HuH-7.5 (cell line): Measurements from ENCODE around the gene IAH1.
"Not testable (repeated sequence)": the region's sequence is repeated elsewhere in the genome, so short reads cannot be mapped to it uniquely, and the experiment has no call there.

Source experiments
- DNase-seq: peaks from one replicate; pipeline ENCODE4 v3.0.0; 2011; ENCODE audit warnings: low spot score

The IAH1 gene

GRCh38 chr2:9473308-9473984, 905 bp upstream of the IAH1 start:
- peak; percentile 49 for DNase-seq

- DNase-seq: no peak
Measured at GRCh38 chr2:9473985-9474360, 378 bp upstream of the IAH1 start.

GRCh38 chr2:9477914-9478313, 3.6 kb downstream of the IAH1 start:
- DNase-seq: no peak

GRCh38 chr2:9478526-9478925, 4.2 kb downstream of the IAH1 start:
- no peak for DNase-seq

GRCh38 chr2:9480157-9480556, 5.8 kb downstream of the IAH1 start:
- DNase-seq: no peak

GRCh38 chr2:9483107-9483506, 8.8 kb downstream of the IAH1 start:
- no peak for DNase-seq

- DNase-seq: no peak
Measured at GRCh38 chr2:9484533-9484932, 10.2 kb downstream of the IAH1 start.

- DNase-seq: no peak
Measured at GRCh38 chr2:9488583-9489547, 14.5 kb downstream of the IAH1 start.

- DNase-seq: peak; percentile 35
Measured at GRCh38 chr2:9490789-9491188, 16.4 kb downstream of the IAH1 start.

- no peak for DNase-seq
Measured at GRCh38 chr2:9492927-9493326, 18.6 kb downstream of the IAH1 start.

- no peak for DNase-seq
Measured at GRCh38 chr2:9493478-9493877, 19.1 kb downstream of the IAH1 start.

GRCh38 chr2:9494081-9494480, 19.7 kb downstream of the IAH1 start:
- DNase-seq: no peak

- no peak for DNase-seq
Measured at GRCh38 chr2:9497017-9497416, 22.7 kb downstream of the IAH1 start.

GRCh38 chr2:9498210-9498609, 23.9 kb downstream of the IAH1 start:
- DNase-seq: no peak

GRCh38 chr2:9508931-9509330, 34.6 kb downstream of the IAH1 start:
- DNase-seq: no peak

- DNase-seq: not testable (repeated sequence)
Measured at GRCh38 chr2:9513946-9514345, 39.6 kb downstream of the IAH1 start.

- no peak for DNase-seq
Measured at GRCh38 chr2:9517118-9517782, 42.9 kb downstream of the IAH1 start.

GRCh38 chr2:9518163-9518562, 43.8 kb downstream of the IAH1 start:
- no peak for DNase-seq

GRCh38 chr2:9518780-9519179, 44.4 kb downstream of the IAH1 start:
- DNase-seq: no peak

- no peak for DNase-seq
Measured at GRCh38 chr2:9519250-9519649, 44.9 kb downstream of the IAH1 start.

- DNase-seq: no peak
Measured at GRCh38 chr2:9524291-9524690, 49.9 kb downstream of the IAH1 start.

GRCh38 chr2:9525266-9525665, 50.9 kb downstream of the IAH1 start:
- no peak for DNase-seq
